Heart left ventricle (tissue), 13 donors: ENCODE data around the gene SIRT6.

Experiments used
- CTCF ChIP-seq, 12 donors: fragments of 200-600 bp; sonication (generic) in 4 of 12; IDR thresholded peaks; one replicate each; pipeline versions ENCODE4 v1.5.0 to v1.8.0; 2018 to 2022; ENCODE audit warnings: antibody characterized with exemption in 12 of 12, mild to moderate bottlenecking in 5 of 12
- POLR2A ChIP-seq, 2 donors: fragments of 450-650 bp; IDR thresholded peaks; one replicate each; pipeline ENCODE4 v1.6.1; 2017; ENCODE audit warnings: antibody characterized with exemption in 2 of 2, mild to moderate bottlenecking in 2 of 2, moderate library complexity in 2 of 2
- donor health status: ischemic (EF 13 %, LVEDD 7.1; RV severe dilation, severe dysfunction).
- donor health status: DM: no; HTN: yes; CAD: no.
- donor health status: DM: no; HTN: no; CAD: no.
- donor health status: ischemic (EF 25% LVEDD 6.9; RV normal size, moderate dysfunction).
- donor health status: ischemic (EF 25% LVEDD 5.7; RV mildly dilated, moderate dysfunction).
- donor health status: ischemic (EF 35%, LVEDD 5.7; RV mildly dilated, moderate dysfunction).
- donor health status: nonischemic (EF 11% LVEDD 7.7; RV severe dilation, severe dysfunction).
- donor health status: DM: yes; HTN: yes; CAD: no.
- donor health status: PGD.
- donor health status: ischemic (EF 29% LVEDD 5.4; RV normal size, mild dysfunction).
- donor health status: nonischemic (EF 23%, LVEDD 6.1; RV moderate dilation, normal function).

- TF ChIP-seq CTCF (IDR thresholded peaks at IDR 0.05), result no peak
- no peak for TF ChIP-seq POLR2A (IDR thresholded peaks at IDR 0.05)
Observed at GRCh38 chr19:4197228-4197624, 14.9 kb upstream of the SIRT6 start.
